ENCODE results near the gene G3BP1.
"Not testable (repeated sequence)": the region's sequence is repeated elsewhere in the genome, so short reads cannot be mapped to it uniquely, and the experiment has no call there.

Gene G3BP1

DNA sequence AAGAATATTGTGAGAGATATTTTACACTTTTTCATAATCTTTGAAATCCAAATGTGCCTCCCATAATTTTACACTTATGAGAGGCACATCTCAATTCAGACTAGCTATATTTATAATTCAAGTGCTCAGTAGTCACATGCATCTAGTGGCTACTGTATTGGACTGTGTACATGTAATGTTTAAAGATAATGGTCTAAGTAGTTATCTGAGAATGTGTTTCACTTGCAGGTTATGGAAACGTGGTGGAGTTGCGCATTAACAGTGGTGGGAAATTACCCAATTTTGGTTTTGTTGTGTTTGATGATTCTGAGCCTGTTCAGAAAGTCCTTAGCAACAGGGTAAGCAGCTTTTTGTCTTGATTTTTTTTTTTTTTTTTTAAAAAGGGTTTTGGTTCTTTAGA lies 28.8 kb downstream of the G3BP1 start:
- DNase-seq = no peak

DNA sequence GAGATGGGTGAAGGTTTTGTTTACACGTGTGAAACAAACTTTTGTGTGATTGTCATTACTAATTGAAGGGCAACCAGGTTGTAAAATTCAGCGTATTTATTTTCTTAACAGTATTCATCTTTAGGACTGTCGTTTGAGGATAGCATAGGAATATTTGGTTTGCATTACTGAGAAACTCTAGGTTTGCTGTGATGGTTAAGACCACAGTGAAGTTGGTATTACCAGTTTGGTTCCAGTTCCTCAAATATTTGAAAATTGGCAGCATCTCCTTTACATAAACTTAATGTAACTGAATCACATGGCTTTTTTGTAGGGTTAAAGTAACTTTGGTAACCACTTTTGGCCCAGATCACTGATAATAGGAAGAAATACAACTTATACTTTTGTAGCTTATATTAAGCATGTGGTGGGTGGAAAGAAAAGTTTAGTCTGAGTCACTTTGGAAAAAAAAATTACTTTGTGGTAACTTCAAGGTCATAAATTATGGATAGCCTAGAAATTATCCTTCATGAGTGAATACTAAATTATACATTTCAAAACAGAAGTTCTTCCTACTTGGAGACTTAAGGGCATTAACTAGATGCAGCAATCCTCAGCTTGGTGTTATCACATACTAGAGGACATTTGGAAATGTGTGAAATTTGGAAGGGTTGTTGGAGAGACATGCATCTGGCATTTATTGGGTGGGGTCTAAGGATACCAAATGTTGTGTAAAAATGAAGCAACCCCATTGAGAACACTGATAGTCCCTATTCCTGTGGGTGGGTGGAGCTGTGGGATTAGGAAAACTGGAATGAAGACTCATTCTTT lies 33.9 kb downstream of the G3BP1 start:
- DNase-seq = no peak

DNA sequence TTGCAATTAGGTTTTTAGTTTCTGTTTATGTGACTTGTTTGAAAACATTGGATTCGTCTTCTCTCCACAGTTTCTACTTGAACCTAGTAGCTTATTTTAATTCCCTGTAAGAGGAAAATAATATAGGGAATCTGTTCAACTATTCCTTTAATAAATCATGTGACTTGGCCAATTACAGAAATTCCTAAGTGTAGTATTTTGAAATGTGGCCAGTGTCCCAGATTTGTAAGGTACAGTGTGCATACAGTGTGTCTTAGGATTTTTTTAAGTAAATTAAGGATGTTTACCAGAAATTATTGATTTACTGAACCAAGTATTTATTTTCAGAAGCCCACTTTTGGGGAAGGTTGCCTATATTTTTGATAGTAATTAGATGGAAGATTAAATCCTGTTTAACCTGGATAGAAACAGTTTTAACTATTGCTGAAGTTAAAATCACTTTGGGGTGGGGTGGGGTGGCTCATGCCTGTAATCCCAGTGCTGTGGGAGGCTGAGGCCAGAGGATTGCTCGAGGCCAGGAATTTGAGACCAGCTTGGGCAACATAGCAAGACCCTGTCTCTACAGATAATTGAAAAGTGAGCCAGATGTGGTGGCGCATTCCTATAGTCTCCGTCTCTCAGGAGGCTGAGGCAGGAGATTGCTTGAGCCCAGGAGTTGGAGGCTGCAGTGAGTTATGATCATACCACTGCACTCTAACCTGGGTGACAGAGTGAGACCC lies 36.9 kb downstream of the G3BP1 start:
- DNase-seq = no peak

DNA sequence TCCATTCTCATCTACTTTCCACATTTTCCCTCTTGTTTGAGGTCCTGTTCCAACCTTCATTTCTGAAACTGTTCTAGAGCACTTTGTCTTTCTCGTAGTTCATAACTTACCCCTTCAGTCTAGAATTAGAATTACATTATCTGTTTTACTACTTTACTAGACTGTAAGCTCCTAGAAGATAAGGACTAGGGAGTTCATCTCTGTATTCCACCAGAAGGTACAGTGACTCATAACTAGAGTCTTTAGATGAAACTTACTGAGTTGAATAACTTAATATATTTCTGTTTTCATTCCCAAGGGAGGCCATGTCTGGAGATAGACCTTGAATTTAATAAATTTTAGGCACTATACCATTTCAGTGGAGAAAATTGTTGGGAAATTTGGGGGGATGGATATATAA lies 38.7 kb downstream of the G3BP1 start:
- DNase-seq = no peak

DNA sequence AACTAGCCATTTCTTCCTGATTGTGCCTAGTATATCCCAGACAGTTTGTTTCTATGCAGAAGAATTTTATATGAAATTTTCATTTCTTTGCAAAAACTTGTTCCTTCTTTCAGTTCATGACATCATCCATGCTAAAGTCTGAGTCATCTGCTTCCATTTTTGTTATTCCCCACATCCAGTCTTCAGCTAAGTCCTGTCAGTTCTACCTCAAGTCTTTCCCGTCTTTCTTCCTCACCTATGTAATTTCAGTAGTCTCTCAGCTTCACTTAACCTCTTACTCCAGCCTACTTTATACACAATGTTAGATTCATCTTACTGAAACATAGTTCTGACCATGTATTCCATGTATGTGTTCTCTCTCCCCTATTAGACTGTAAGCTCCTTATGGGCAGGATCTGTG lies 39.1 kb downstream of the G3BP1 start:
- no peak for DNase-seq

DNA sequence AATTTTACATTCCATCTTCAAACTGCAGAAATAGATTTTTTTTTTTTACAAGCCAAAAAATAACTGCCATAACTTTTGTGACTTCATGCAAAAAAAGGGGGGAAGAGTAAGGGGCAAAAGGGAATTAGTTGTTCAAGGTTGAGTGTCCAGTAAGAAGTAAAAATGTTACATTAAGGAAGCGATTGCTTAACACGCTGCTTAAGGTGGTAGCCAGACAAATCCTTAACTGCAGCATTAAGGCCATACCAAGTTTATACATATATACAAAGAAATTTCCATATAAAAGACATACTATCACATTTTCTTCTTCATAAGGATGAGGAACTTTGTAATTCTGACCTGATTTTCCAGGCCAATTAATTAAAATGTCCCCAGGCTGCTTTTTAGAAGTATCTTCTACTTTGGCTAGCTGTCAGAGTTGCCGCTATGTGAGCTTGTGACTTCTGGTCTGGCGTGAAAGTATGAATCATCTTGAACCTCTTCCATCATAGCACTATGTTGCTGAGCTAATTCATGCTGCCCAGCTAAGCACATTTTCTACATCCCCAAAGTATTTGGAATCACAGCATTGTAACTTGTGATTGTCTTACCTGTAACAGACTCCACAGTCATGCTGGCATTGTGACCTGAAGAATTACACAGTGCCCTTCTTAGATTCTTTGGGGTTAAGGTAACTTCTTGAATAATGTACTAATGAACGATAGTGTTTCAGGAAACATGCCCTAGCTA lies 40.0 kb downstream of the G3BP1 start:
- DNase-seq = no peak

DNA sequence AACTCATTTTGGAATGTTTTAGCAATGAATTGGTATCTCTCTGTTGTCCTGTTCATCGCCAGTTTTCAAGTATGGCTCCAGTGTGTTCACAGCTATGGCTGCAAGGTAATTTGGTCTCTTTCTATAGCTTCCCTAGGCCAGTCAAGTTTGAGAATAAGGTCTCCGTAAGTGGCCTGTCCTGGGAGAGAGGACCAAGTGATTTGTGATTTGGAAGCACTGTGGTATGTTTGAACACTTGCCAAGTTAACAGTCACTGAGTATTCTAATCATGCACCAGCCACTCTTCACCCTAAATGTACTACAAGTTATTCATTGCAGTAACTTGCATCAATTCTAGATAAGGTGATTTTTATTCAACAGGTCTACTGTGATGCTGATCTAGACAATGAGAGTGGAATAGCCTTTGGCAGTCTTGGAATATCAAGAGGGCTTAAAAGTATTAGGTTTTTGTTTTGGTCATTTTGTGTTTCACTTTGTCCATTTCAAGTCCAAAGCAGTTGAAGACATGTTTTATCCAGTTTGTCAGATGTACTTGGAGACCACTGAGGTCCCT lies 41.1 kb downstream of the G3BP1 start:
- DNase-seq = no peak

DNA sequence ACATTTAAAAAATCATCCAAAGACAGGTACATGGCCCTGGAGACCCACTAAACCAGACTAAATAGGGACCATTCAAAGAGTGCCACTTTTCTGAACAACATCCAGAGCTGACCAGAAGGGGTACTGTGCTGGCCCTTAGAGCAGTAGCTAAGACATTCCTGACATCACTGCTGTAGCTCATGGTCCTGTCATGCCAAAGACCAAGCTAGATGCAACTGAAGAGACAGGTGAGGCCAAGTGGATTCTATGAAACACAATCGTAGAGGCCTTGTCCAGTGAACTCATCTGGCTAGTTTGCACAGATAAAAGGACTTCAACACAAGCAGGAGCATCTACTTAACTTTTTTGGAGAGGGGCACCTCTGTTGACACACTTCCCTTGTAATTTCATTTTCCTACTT lies 43.3 kb downstream of the G3BP1 start:
- no peak for DNase-seq

DNA sequence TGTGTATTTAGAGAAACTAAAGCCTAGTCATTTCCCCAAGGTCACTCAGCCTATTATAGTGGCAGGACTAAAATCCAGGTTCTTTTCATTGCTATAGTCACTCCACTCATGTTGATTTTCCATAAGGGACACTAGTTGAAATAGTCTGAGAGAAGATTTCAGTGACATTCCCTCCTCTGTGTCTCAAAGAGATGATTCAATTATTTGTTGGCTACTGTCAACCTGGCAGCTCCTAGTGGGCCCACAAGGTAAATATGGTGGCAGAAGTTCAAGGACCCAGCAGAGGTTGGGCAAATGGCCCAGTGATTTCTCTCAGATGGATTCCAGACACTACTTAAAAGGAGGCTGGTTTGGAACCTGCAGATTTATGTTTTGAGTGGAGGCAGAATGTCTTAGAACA lies 48.1 kb downstream of the G3BP1 start:
- no peak for DNase-seq

DNA sequence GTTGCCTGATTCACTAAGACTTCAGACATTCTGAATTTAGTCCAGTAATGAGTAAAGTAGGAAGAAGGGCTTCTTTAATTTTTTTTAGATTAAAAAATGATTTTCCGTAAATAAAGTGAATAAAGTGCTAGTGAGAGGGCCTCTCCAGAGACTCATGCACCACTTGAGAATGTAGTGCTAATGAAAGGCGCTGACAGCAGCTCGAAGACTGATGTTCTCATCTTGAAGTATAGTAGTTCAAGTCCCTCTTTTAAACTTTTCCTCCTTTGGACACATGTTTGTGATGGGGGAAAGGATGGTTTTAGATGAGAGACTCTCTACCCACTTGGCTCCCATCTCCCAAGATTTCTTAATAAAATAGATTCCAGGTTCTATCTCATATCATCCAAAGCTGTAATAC lies 48.5 kb downstream of the G3BP1 start:
- no peak for DNase-seq

DNA sequence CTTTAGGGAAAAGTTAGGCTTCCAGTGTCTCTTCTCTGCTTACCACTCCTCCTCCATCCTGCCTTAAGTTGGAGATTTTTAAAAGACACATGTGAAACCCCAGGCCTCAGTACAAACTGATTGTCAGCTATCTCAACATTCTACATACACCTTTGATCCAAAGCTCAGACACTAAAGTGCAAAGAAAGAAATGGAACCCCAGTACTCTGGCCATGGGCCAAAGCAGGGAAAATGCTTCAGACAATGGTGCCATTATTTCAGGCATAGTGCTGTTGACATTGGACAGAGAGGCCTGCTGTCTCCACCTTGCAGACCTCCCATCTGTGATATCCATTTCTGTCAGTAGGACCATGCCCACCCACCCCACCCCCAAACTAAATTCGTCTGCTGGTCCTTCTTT lies 49.1 kb downstream of the G3BP1 start:
- no peak for DNase-seq

DNA sequence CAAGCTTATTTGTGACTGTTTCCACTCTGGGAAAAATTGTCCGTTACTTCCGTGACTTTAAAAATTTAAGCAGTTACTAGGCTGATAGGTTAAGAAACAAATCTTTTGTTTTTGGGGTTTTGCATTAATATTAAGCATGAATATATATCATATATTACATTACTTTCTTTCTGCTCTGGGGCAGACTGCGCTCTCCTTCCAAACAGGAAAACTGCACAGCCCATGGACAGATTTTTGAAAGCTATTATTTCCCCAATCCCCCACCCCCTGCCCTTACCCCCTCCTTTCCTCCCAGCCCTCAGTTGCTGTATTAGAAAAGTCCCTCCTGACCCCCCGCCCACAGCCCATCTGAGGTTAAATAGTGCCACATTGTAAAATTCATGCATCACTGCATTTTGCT lies 50.4 kb downstream of the G3BP1 start:
- no peak for DNase-seq

DNA sequence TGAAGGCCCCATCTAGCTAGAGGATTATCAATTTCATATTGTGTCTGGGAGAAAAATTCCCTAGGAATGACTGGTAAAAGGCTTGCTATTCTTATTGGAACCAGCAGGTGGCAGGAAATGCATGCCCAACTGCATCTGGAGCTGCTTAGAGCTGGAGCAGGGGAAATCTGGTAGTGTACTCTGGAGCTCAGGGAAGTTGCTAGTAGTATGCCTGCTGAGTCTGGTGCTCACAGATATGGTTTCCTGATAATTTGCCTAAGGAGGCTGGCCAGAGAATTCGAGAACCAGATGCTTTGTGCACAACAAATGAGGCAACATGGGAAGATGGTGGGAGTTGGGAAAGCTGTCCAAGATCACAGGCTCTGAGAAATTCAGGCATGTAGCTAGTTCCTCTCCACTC lies 53.7 kb downstream of the G3BP1 start:
- DNase-seq = peak; percentile 21

DNA sequence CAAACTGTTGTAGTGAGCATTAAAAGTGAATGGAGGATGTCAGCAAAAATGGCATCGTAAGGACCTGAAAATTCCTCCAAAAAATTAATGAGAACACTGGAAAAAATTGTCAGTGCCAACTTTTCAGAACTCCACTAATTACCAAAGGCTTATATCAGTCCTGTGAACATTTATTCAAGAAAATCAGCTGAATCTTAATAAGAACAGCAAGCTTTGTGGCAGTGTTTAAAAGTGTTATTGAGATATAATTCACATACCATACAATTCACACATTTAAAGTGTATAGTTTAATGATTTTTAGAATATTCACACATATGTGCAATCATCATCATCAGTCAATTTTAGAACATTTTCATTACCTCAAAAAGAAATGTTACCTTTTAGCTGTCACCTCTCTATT lies 57.6 kb downstream of the G3BP1 start:
- DNase-seq = no peak

DNA sequence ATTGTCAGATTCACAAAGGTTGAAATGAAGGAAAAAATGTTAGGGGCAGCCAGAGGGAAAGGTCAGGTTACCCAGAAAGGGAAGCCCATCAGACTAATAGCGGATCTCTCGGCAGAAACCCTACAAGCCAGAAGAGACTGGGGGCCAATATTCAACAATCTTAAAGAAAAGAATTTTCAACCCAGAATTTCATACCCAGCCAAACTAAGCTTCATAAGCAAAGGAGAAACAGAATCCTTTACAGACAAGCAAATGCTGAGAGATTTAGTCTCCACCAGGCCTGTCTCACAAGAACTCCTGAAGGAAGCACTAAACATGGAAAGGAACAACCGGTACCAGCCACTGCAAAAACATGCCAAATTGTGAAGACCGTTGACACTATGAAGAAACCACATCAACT lies 61.1 kb downstream of the G3BP1 start:
- not testable (repeated sequence) for DNase-seq

DNA sequence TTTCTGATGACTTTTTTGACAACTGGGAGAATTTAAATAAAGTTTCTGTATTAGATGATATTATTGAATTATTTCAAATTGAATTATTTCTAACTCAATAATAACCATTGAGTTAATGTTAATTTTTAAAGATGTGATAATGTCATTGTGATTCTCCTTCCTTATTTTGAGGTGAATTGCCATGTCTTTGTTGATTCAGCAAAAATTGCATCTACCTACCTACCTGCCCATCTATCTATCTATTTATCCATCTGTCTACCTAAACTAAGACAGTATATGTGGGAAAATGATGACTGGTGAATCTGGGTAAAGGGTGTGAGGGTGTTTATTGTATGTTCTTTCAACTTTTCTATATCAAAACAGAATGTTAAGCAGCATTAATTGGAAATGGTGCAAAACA lies 75.0 kb downstream of the G3BP1 start:
- no peak for DNase-seq

DNA sequence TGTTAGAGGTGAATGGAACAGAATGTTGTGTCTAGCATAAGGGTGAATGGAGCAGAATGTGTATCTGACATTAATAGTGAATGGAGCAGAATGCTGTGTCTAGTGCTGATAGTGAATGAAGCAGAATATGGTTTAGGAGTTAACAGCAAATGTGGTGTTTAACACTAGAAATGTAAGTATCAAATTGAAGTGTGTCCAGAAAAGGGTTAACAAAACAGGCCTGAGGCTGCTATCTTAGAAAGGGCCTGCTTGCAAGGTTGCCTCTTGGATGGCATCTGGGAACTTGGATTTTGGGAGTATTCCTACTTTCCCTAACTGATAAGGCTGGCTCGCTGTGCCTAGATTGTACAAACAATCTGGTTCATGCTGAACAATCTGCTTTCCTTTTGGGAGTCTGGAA lies 76.1 kb downstream of the G3BP1 start:
- no peak for DNase-seq

DNA sequence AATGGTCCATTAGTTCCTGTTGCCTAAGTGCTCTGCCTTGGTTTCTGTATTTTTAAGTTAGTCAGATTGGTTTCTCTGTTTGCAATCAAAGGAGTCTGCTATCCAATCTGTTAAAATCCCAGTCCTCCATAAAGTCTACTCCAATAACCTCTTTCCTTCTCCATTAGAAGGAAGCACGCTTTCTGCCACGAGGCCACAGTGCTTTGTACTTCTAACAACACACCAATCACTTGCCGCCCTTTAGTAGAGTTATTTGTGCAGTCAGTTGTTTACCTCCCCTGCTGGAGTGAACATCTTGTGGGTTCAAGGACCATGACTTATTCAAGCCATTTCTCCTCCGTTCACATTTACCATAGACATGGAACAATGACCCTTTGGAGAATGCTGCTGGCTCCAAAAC lies 83.9 kb downstream of the G3BP1 start:
- DNase-seq = no peak

DNA sequence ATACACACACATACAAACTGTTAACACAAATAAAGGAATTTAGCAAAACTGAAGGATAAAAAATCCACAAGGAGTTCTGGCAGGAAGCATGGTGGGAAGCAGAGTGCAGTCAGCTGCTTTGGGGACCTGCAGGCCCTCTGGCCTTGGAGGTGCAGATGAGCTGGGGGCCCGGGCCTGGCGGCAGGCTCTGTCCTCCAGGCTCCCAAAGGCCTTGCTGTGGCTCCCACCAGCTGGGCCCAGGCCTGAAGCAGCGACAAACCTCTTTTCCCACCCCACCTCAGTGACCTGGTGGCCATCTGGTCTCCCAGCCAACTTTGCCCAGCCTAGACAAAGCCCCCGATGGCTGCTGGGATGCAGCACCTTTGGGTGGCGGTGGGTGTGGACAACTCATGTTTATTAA lies 85.1 kb downstream of the G3BP1 start:
- no peak for DNase-seq

DNA sequence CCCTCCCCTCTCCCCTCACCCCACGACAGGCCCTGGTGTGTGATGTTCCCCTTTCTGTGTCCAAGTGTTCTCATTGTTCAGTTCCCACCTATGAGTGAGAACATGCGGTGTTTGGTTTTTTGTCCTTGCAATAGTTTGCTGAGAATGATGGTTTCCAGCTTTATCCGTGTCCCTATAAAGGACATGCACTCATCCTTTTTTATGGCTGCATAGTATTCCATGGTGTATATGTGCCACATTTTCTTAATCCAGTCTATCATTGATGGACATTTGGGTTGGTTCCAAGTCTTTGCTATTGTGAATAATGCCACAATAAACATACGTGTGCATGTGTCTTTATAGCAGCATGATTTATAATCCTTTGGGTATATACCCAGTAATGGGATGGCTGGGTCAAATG lies 89.1 kb downstream of the G3BP1 start:
- DNase-seq = not testable (repeated sequence)
